D721Med (cell line): Measurements from ENCODE around the gene AUTS2.

Experiments used
- DNase-seq: peaks from one replicate; pipeline ENCODE4 v3.0.0; 2011; ENCODE audit warnings: low spot score; ENCODE audit not compliant: insufficient read length
- FAIRE-seq: peaks from 2 replicates; lab custom pipeline; 2011; peaks lifted over from hg19 to GRCh38; lab: Jason Lieb, UNC
- CTCF ChIP-seq: IDR thresholded peaks from 2 replicates; pipeline ENCODE4 v1.5.1; 2012; ENCODE audit warnings: mild to moderate bottlenecking, control low read depth; ENCODE audit not compliant: insufficient read depth; ENCODE audit errors: missing control alignments

AUTS2 gene

GRCh38 chr7:69860941-69861622 is 262.8 kb downstream of the AUTS2 start:
- DNase-seq = no peak
- TF ChIP-seq CTCF = no peak
- no peak for FAIRE-seq

- no peak for DNase-seq
- TF ChIP-seq CTCF = no peak
- no peak for FAIRE-seq
Observed at GRCh38 chr7:69862413-69863064, 264.3 kb downstream of the AUTS2 start.

- FAIRE-seq = no peak
Observed at GRCh38 chr7:69864274-69864673, 266.0 kb downstream of the AUTS2 start.

GRCh38 chr7:69864822-69865221 is 266.5 kb downstream of the AUTS2 start:
- FAIRE-seq (no peak), DNase-seq (no peak)
- no peak for TF ChIP-seq CTCF

More at GRCh38 chr7:69864274-69864673, 266.0 kb downstream of the AUTS2 start:
- DNase-seq = no peak
- no peak for TF ChIP-seq CTCF

GRCh38 chr7:69868921-69869320 is 270.6 kb downstream of the AUTS2 start:
- FAIRE-seq (no peak), DNase-seq (no peak)
- TF ChIP-seq CTCF = no peak

- no peak for FAIRE-seq
- TF ChIP-seq CTCF = no peak
- DNase-seq = no peak
Observed at GRCh38 chr7:69871213-69871885, 273.1 kb downstream of the AUTS2 start.
